NB4 (cell line): ENCODE data around the gene RSU1.

Source experiments
- POLR2A ChIP-seq: IDR thresholded peaks from 2 replicates; pipeline ENCODE4 v1.6.1; 2011; ENCODE audit warnings: mild to moderate bottlenecking; ENCODE audit not compliant: insufficient read length; ENCODE audit errors: extremely low read depth
- TF ChIP-seq, protein P1 (sequence below): IDR thresholded peaks from one replicate; pipeline ENCODE4 v1.5.1; 2012; ENCODE audit warnings: low read depth, low read length

- TF ChIP-seq, protein P1, sequence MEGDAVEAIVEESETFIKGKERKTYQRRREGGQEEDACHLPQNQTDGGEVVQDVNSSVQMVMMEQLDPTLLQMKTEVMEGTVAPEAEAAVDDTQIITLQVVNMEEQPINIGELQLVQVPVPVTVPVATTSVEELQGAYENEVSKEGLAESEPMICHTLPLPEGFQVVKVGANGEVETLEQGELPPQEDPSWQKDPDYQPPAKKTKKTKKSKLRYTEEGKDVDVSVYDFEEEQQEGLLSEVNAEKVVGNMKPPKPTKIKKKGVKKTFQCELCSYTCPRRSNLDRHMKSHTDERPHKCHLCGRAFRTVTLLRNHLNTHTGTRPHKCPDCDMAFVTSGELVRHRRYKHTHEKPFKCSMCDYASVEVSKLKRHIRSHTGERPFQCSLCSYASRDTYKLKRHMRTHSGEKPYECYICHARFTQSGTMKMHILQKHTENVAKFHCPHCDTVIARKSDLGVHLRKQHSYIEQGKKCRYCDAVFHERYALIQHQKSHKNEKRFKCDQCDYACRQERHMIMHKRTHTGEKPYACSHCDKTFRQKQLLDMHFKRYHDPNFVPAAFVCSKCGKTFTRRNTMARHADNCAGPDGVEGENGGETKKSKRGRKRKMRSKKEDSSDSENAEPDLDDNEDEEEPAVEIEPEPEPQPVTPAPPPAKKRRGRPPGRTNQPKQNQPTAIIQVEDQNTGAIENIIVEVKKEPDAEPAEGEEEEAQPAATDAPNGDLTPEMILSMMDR: no peak
- TF ChIP-seq POLR2A: no peak
These were observed 190.5 kb downstream of the RSU1 start for GRCh38 chr10:16626697-16627096.
